Neural cell (in vitro differentiated cells): Measurements from ENCODE around the gene CDC42BPB. TPM values are rescaled to one million over a fixed set of nuclear protein-coding genes. Genes with fewer than 3 reads are reported as not detected.

Source experiments
- H2AFZ ChIP-seq: fragments of 200-600, 300-800 bp; sonication (generic), shearing (Covaris generic); 2 replicates; pipeline ENCODE4 v1.6.0; 2014; ENCODE audit warnings: low read depth, mild to moderate bottlenecking, antibody characterized with exemption, low read length, moderate library complexity
- H3F3A ChIP-seq: fragments of 200-600 bp; shearing (Covaris generic); 2 replicates; pipeline ENCODE4 v1.6.1; 2016; ENCODE audit warnings: mild to moderate bottlenecking, moderate library complexity, mixed read lengths, antibody characterized with exemption, low read length; ENCODE audit not compliant: insufficient read depth, poor library complexity, severe bottlenecking
- H3K27ac ChIP-seq: fragments of 200-600, 300-800 bp; sonication (generic), shearing (Covaris generic); 2 replicates; pipeline ENCODE4 v1.5.1; 2014; ENCODE audit warnings: mild to moderate bottlenecking, low read length, moderate library complexity
- H3K27me3 ChIP-seq: fragments of 300-800, 200-600 bp; sonication (generic), shearing (Covaris generic); 2 replicates; pipeline ENCODE4 v1.6.0; 2014; ENCODE audit warnings: mild to moderate bottlenecking, low read depth, low read length, moderate library complexity; ENCODE audit not compliant: insufficient read depth
- H3K36me3 ChIP-seq: fragments of 300-800, 200-600 bp; sonication (generic), shearing (Covaris generic); 2 replicates; pipeline ENCODE4 v1.5.1; 2014; ENCODE audit warnings: mild to moderate bottlenecking, antibody characterized with exemption, low read length, moderate library complexity; ENCODE audit not compliant: insufficient read depth
- H3K4me2 ChIP-seq: fragments of 300-800, 200-600 bp; sonication (generic), shearing (Covaris generic); 2 replicates; pipeline ENCODE4 v1.6.0; 2014; ENCODE audit warnings: mild to moderate bottlenecking, low read length
- H3K4me3 ChIP-seq: fragments of 300-800, 200-600 bp; sonication (generic), shearing (Covaris generic); 2 replicates; pipeline ENCODE4 v1.5.1; 2014; ENCODE audit warnings: mild to moderate bottlenecking, low read length, moderate library complexity
- H3K79me2 ChIP-seq: fragments of 200-600 bp; shearing (Covaris generic); replicated peaks from 2 replicates; pipeline ENCODE4 v1.6.0; 2014; ENCODE audit warnings: mild to moderate bottlenecking, low read length, moderate library complexity; ENCODE audit not compliant: insufficient read depth
- H3K9ac ChIP-seq: fragments of 300-800, 200-600 bp; sonication (generic), shearing (Covaris generic); 2 replicates; pipeline ENCODE4 v1.6.1; 2016; ENCODE audit warnings: mild to moderate bottlenecking, low read length, mixed read lengths
- H3K9me2 ChIP-seq: fragments of 200-600 bp; shearing (Covaris generic); 2 replicates; pipeline ENCODE4 v1.6.1; 2016; ENCODE audit warnings: mild to moderate bottlenecking, low read length, mixed read lengths; ENCODE audit not compliant: insufficient read depth
- H3K9me3 ChIP-seq: fragments of 200-600, 300-800 bp; sonication (generic), shearing (Covaris generic); 2 replicates; pipeline ENCODE4 v1.6.1; 2016; ENCODE audit warnings: mild to moderate bottlenecking, mixed run types, low read length, moderate library complexity, mixed read lengths
- H4K20me1 ChIP-seq: fragments of 200-600 bp; shearing (Covaris generic); 2 replicates; pipeline ENCODE4 v1.6.1; 2016; ENCODE audit warnings: mild to moderate bottlenecking, mixed run types; ENCODE audit not compliant: insufficient read depth
- CTCF ChIP-seq: fragments of 450-650 bp; IDR thresholded peaks from 2 replicates; pipeline ENCODE4 v1.5.1; 2014; ENCODE audit warnings: antibody characterized with exemption, mild to moderate bottlenecking, moderate library complexity; ENCODE audit not compliant: poor library complexity, severe bottlenecking
- EP300 ChIP-seq: fragments of 450-650 bp; conservative IDR thresholded peaks from 2 replicates; pipeline ENCODE4 v1.6.1; 2014; ENCODE audit warnings: antibody characterized with exemption, mild to moderate bottlenecking, moderate library complexity; ENCODE audit not compliant: poor library complexity, severe bottlenecking
- EZH2 ChIP-seq: fragments of 200-600, 300-800 bp; shearing (Covaris generic), sonication (generic); IDR thresholded peaks from 2 replicates; pipeline ENCODE4 v1.6.1; 2014; ENCODE audit warnings: antibody characterized with exemption, low read length, borderline replicate concordance, mild to moderate bottlenecking; ENCODE audit not compliant: insufficient read depth, poor library complexity, severe bottlenecking
- MXI1 ChIP-seq: fragments of 450-650 bp; conservative IDR thresholded peaks from 2 replicates; pipeline ENCODE4 v1.6.1; 2014; ENCODE audit warnings: antibody characterized with exemption, mild to moderate bottlenecking; ENCODE audit not compliant: poor library complexity, severe bottlenecking
- POLR2AphosphoS5 ChIP-seq: IDR thresholded peaks from 2 replicates; pipeline ENCODE4 v1.6.1; 2012
- RAD21 ChIP-seq: fragments of 450-650 bp; conservative IDR thresholded peaks from 2 replicates; pipeline ENCODE4 v1.6.1; 2014; ENCODE audit warnings: antibody characterized with exemption, mild to moderate bottlenecking, moderate library complexity
- REST ChIP-seq: IDR thresholded peaks from 2 replicates; pipeline ENCODE4 v1.6.1; 2012; ENCODE audit warnings: borderline replicate concordance
- SMC3 ChIP-seq: fragments of 450-650 bp; conservative IDR thresholded peaks from 2 replicates; pipeline ENCODE4 v1.6.1; 2014; ENCODE audit warnings: antibody characterized with exemption, mild to moderate bottlenecking, moderate library complexity; ENCODE audit not compliant: poor library complexity
- TAF1 ChIP-seq: IDR thresholded peaks from 2 replicates; pipeline ENCODE4 v1.6.1; 2012; ENCODE audit warnings: low read depth
- polyA plus RNA-seq: library from polyadenylated mRNA; depleted of rRNA; stranded (reverse); fragments of >200 nt; gene quantifications from 2 replicates; pipeline ENCODE4 v1.2.3, GENCODE V29; 2014

CDC42BPB gene
- polyA plus RNA-seq, 1 donor from 2014 or later, result 43.8 TPM

GRCh38 chr14:102977475-102977874 lies 79.9 kb downstream of the CDC42BPB start:
- Histone ChIP-seq H3K9me2 (no peaks in the 10 kb centered on the region), H3K9ac (no peak overlapping the region), H3F3A (no peaks in the 10 kb centered on the region), H3K79me2 (no peaks in the 10 kb centered on the region), H3K4me3 (no peak overlapping the region), H2AFZ (no peak overlapping the region), H3K27ac (no peak overlapping the region), H3K9me3 (no peaks in the 10 kb centered on the region), H4K20me1 (no peaks in the 10 kb centered on the region), H3K36me3 (peaks cover 5% of the 10 kb centered on the region), H3K4me2 (no peak overlapping the region), H3K27me3 (no peaks in the 10 kb centered on the region)
- no peak for TF ChIP-seq POLR2AphosphoS5
- TF ChIP-seq CTCF, result no peak
- no peak for TF ChIP-seq EZH2
- TF ChIP-seq REST, result no peak
- TF ChIP-seq MXI1, result no peak

GRCh38 chr14:102975662-102976061 lies 81.7 kb downstream of the CDC42BPB start:
- Histone ChIP-seq H3K27ac (no peak overlapping the region), H3K9me2 (no peaks in the 10 kb centered on the region), H3K4me3 (no peak overlapping the region), H4K20me1 (no peaks in the 10 kb centered on the region), H3K36me3 (peaks cover 5% of the 10 kb centered on the region), H3F3A (no peaks in the 10 kb centered on the region), H3K27me3 (no peaks in the 10 kb centered on the region), H3K9me3 (no peaks in the 10 kb centered on the region), H3K9ac (no peak overlapping the region), H3K79me2 (no peaks in the 10 kb centered on the region), H3K4me2 (no peak overlapping the region), H2AFZ (no peak overlapping the region)
- TF ChIP-seq EP300 (no peak), REST (no peak), RAD21 (no peak), EZH2 (no peak), POLR2AphosphoS5 (no peak), SMC3 (no peak), TAF1 (no peak), CTCF (no peak), MXI1 (no peak)
